Measurements from ENCODE around the gene TBCD.
"Not testable (repeated sequence)": the region's sequence is repeated elsewhere in the genome, so short reads cannot be mapped to it uniquely, and the experiment has no call there.

TBCD gene

GRCh38 chr17:82729479-82730260, 22.2 kb upstream of the TBCD start:
- DNase-seq, result no peak

- no peak for DNase-seq
These were observed 19.6 kb upstream of the TBCD start for GRCh38 chr17:82732118-82732743.

- no peak for DNase-seq
These were observed 16.6 kb upstream of the TBCD start, which contains the start of gene FN3K for GRCh38 chr17:82734987-82735866. TSS of gene FN3K (plus strand) at chr17:82735615. CDS start at chr17:82735637, 22 bp downstream.

GRCh38 chr17:82736511-82737185, 15.2 kb upstream of the TBCD start:
- no peak for DNase-seq

- DNase-seq, result no peak
These were observed 13.6 kb upstream of the TBCD start for GRCh38 chr17:82737967-82738877.

- no peak for DNase-seq
These were observed 10.7 kb upstream of the TBCD start for GRCh38 chr17:82740906-82741759.

- no peak for DNase-seq
These were observed 8.3 kb upstream of the TBCD start for GRCh38 chr17:82743344-82744219.

- DNase-seq, result not testable (repeated sequence)
These were observed 7.1 kb upstream of the TBCD start for GRCh38 chr17:82744736-82745135.

GRCh38 chr17:82745524-82745923, 6.3 kb upstream of the TBCD start:
- DNase-seq, result no peak

GRCh38 chr17:82748756-82749155, 3.1 kb upstream of the TBCD start:
- no peak for DNase-seq

- no peak for DNase-seq
These were observed 1.5 kb upstream of the TBCD start for GRCh38 chr17:82750241-82750908.

- DNase-seq, result no peak
These were observed 694 bp upstream of the TBCD start for GRCh38 chr17:82751171-82751570.

- DNase-seq, result no peak
These were observed 721 bp downstream of the TBCD start for GRCh38 chr17:82752371-82753200.

- DNase-seq, result no peak
These were observed 1.3 kb downstream of the TBCD start for GRCh38 chr17:82753201-82753464.

- no peak for DNase-seq
These were observed 2.7 kb downstream of the TBCD start for GRCh38 chr17:82754297-82755208.

- DNase-seq, result no peak
These were observed 4.3 kb downstream of the TBCD start for GRCh38 chr17:82756166-82756565.

- no peak for DNase-seq
These were observed 13.5 kb downstream of the TBCD start for GRCh38 chr17:82765371-82765770.

All from CD4-positive, alpha-beta T cell treated with Interleukin-4 for 4 hours (primary cell).